Stomach smooth muscle (tissue), 2 donors: ENCODE data around the gene PXN.
A peak's percentile ranks its signal among the peaks of the same experiment; 100 is the strongest.

ENCODE experiments used
- H3K27ac ChIP-seq: one replicate; pipeline ENCODE4 v1.7.0; 2013; ENCODE audit warnings: mild to moderate bottlenecking, low read length, inconsistent platforms
- H3K27me3 ChIP-seq, 2 donors: one replicate each; pipeline ENCODE4 v1.7.0; 2013; ENCODE audit warnings: low read length in 2 of 2; ENCODE audit not compliant: insufficient read depth in 2 of 2, control insufficient read depth in 1 of 2
- H3K36me3 ChIP-seq, 2 donors: one replicate each; pipeline ENCODE4 v1.7.0; 2013; ENCODE audit warnings: low read length in 2 of 2; ENCODE audit not compliant: control insufficient read depth in 2 of 2, insufficient read depth in 2 of 2
- H3K4me1 ChIP-seq: one replicate; pipeline ENCODE4 v1.7.0; 2013; ENCODE audit warnings: low read length; ENCODE audit not compliant: control insufficient read depth, insufficient read depth
- H3K4me3 ChIP-seq, 2 donors: one replicate each; pipeline ENCODE4 v1.7.0; 2013; ENCODE audit warnings: low read length in 2 of 2
- H3K9ac ChIP-seq, 2 donors: one replicate each; pipeline ENCODE4 v1.7.0; 2013; ENCODE audit warnings: low read length in 2 of 2, mild to moderate bottlenecking in 1 of 2
- H3K9me3 ChIP-seq, 2 donors: one replicate each; pipeline ENCODE4 v1.7.0; 2013; ENCODE audit warnings: low read length in 2 of 2; ENCODE audit not compliant: control insufficient read depth in 2 of 2
- donor health status: healthy.
- donor health status: Pancreatic carcinoma.

PXN gene

DNA sequence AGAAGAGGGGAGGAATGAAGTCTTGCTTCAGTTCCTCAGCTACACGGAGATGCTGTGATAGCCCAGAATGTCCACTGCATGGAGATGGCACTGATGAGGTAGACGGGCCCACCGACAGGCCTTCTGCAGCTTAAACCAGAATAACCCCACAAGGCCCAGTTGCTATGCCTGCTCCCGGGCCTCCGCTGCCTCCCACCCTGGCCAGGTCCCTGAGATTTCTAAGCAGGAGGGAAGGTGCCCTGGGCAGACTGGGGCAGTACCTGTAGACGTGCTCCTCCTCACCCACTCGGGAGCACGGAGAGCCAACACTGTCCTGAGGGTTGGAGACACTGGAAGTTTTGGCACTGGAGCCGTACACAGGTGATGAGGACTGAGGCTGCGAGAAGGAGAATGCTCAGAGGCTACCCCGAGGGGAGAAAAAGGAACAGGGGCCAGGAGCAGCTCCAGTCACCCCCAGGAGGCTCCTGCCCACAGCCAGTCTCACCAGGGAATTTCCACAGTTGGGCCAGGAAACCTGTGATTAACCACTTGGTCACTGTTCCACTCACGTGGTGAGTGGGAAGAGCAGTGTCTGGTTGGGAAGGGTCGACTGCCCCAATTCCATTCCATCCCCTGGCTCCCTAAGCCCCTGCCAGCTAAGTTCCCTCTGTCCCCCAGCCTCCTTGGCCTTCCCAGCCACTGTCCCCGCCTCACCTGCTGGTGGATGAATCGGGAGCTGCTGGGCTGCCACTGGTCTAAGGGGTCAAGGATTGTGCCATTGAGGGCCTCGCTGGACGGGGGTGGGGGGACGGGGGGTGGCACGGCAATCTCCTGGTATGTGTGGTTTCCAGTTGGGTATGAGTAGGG lies 41.8 kb downstream of the PXN start:
- Histone ChIP-seq H3K4me3 (peak overlapping the region in 1 of 2 donors; percentile 61), H3K27ac (peak overlapping the region; percentile 64), H3K4me1 (peaks cover 36% of the 10 kb centered on the region)

DNA sequence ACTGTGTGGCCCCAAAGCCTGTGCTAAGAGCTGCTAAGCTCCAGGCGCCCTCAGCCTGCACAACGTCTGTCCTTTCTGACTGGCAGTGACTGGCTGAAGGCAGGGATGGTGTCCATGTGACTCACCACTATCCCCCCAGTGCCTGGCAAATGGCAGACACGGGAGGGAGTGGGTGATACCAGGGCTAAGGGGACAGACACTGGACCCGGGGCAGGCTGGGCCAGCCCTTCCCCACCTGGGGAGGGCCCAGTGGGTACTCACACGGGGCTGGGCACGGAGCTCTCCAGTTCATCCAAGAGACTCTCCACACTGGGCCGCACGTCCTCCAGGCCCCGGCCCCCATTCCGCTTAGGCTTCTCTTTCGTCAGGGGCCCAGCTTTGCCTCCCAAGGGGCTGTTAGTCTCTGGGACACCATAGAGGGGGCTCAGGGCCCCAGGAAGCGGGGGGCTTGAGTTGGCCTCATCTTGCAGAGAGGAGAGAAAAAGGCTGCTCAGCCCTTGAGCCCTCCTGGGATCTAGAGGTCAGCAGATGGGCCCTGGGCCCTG lies 43.2 kb downstream of the PXN start:
- peaks cover 57 to 59% of the 10 kb centered on the region in 2 donors for H3K36me3 ChIP-seq
- H3K4me1 ChIP-seq = peaks cover 28% of the 10 kb centered on the region
- H3K27ac ChIP-seq = no peak overlapping the region

More for the DNA sequence above, 41.8 kb downstream of the PXN start:
- Histone ChIP-seq H3K36me3 (peaks cover 54 to 58% of the 10 kb centered on the region in 2 donors), H3K27me3 (no peaks in the 10 kb centered on the region), H3K9me3 (no peaks in the 10 kb centered on the region), H3K9ac (no peak overlapping the region)

DNA sequence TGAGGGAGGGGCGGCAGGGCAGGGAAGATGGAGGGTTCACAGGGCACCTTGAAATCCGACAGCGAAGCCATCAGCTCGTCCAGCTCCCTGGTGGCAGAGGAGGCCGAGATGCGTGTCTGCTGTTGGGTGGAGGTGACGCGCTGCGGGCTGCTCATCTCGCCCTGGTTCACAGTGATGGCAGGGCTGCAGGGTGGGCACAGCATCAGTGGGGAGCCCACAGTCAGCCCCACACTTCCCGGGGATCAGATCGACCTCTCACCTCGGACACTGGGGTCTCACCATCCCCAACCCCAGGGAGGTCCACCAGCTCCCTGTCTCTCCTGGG lies 44.0 kb downstream of the PXN start:
- Histone ChIP-seq H3K9ac (no peak overlapping the region), H3K27me3 (no peaks in the 10 kb centered on the region), H3K4me1 (peaks cover 28% of the 10 kb centered on the region), H3K36me3 (peaks cover 55 to 56% of the 10 kb centered on the region in 2 donors), H3K9me3 (no peaks in the 10 kb centered on the region), H3K27ac (no peak overlapping the region), H3K4me3 (no peak overlapping the region)

More for the DNA sequence above, 43.2 kb downstream of the PXN start:
- Histone ChIP-seq H3K27me3 (no peaks in the 10 kb centered on the region), H3K9ac (no peak overlapping the region), H3K4me3 (no peak overlapping the region), H3K9me3 (no peaks in the 10 kb centered on the region)

DNA sequence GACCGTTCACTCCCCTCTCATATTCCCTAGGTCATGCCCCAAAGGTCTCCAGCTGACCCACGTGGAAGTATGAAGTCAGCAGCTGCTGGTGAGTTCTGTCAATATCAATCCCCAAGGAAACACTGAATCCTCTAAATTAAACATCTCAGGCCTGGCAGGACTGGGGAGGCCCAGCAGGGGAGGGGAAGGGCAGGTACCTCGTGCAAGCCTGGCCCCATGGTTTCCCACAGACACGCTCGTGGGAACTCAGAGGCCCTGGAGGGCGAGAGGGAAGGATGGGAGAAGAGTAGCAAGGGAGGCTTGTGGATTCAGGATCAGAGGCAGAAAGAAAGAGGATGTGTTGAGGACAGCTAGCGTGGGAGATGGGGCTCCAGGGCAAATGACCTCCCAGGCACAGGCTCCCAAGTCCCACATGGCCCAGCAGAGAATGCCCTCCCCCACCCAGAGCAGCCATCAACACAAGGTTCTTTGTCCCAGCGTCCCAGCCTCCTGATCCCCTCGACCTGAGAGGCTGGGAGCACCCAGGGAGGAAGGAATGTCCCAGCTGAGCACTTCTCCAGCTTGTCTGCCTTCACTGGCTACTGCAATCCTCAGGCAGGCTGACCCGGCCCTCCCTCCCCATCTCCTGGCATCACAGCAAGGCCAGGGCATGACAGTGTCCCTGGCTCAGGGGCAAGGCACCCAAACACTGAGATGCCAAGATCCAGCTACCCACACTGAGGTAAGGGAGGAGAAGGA lies 44.5 kb downstream of the PXN start:
- Histone ChIP-seq H3K27me3 (no peaks in the 10 kb centered on the region), H3K9me3 (no peaks in the 10 kb centered on the region), H3K27ac (no peak overlapping the region), H3K4me1 (peaks cover 23% of the 10 kb centered on the region), H3K36me3 (peaks cover 52 to 53% of the 10 kb centered on the region in 2 donors), H3K9ac (no peak overlapping the region), H3K4me3 (no peak overlapping the region)

DNA sequence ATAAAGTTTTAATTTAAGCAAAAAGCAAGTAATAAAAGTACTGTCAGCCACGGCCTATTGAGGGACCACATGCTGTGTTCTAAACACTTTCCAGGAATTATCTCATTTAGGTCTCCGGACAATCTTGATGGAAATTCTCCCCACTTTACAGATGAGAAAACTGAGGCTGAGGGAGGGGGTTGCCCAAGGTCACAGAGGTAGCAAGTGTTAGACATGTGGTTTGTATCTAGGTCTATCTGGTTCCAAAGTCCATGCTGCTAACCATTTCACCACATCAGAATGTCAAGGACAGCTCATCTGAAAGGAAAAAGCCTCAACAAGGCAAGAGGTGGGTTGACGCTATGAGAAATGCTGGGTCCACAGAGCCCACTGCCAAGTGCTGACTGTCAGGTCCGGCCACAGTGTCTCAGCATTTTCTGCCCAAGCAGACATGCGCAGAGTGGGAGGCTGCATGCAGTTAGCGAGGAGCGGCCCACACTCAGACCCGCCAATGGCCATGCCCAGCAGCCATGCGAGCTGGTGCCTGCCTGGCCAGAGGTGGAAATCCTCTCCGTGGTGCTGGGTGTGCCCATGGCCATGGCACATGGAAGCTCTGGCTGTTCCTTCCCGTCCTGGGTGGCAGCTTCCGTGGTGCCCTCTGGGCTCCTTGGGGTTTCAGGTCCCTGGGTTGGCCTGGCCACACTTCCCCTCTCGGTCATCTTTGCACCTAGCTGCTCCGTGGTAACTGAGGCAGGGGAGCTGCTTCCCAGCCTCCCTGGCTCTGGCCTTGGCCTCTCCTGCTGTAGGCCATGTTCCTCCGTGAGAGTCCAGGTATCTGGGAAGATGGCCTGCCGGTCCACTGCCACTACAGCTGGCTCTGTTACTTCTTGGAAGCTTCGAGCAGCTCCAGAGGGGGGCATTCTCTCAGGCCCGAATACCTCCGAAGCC lies 46.6 kb downstream of the PXN start:
- Histone ChIP-seq H3K9ac (no peak overlapping the region), H3K36me3 (peaks cover 61 to 68% of the 10 kb centered on the region in 2 donors), H3K4me3 (no peak overlapping the region), H3K27ac (no peak overlapping the region), H3K27me3 (no peaks in the 10 kb centered on the region), H3K9me3 (no peaks in the 10 kb centered on the region), H3K4me1 (peaks cover 3% of the 10 kb centered on the region)

DNA sequence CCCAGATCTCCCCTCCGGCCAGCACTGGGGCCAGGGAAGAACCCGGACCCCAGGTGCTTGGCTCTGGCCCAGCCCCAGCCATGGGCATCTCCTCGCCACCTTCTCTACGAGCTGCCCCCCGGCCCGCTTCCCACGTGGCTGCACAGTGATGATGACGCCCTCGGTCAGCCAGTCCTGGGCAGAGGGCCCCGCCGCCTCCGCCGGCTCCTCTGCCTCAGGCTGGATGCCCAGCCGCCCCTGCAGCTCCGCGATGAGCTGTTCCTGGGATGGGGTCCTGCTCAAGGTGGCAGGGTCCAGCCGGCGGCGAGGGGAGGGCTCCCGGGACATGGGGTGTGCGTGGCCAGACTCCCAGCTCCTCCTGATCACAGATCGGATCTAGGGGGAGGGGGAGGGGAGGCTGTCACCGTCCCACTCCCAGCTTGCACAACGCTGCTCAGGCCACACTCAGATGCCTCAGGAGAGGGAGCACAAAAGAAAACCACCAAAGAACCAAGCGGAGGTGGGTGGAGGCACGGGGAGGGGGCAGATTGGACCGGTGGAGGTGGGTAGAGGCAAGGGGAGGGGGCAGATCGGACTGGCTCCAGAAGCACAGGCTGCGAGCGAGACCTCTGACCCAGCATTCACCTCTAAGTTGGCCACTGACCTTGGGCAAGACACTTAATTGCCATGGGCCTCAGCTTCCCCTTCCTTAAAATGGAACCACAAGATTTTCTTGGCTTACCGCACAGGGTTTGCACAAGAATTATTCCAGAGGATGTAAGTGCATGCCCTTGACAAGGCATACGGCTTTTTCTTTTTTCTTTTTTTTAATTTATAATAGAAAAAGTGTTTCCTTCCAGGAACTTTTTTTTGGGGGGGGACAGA lies 48.6 kb downstream of the PXN start:
- no peak overlapping the region for H3K27ac ChIP-seq
- no peak overlapping the region for H3K9ac ChIP-seq

DNA sequence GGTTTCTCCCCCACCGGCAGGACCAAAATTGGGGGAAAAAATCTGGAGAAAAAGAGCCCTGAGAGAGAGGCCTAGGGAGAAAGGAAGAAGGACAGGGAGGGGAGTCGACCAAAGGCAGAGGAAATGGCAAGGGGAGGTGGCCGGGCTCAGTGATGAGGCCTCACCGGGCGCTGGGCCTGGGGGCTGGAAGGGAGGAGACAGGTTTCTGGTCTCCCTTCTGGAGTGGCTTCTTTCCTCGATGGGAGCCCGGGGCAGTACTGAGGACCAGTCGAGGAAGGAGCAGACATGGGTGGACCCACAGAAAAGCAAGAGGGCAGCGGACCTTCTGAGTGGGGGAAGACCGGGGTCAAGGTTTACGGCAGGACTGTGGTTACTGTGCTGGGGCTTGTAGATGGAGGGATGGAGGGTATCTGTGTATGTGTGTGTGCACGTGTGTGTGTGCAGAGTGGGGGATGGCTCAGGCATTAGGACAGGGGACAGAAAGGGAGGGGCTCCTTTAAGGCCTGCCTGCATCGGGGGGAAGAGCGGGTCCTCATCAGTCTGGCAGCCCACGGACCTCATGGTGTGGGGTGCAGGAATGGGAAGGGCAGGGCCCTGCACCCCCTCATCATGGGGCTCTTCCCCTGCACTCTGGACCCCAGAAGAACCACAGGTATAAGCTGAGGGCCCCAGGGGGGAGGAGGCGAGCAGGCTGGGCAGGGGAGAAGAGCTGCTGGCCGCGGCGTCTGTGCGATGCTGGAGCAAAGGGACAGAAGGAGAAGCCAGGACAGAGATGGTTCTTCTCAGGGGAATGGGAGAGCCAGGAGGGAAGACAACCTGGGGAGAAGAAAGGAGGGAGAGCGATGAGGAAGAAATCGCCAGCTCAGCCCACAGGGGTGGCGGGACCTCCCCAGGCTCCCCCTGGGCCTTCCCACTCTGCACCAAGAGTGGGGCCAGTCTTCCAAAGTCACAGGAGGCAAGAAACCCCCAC lies 49.5 kb downstream of the PXN start:
- no peaks in the 10 kb centered on the region for H3K4me1 ChIP-seq
- H3K9ac ChIP-seq = no peak overlapping the region
- peaks cover 56 to 58% of the 10 kb centered on the region in 2 donors for H3K36me3 ChIP-seq
- H3K27ac ChIP-seq = no peak overlapping the region
- no peak overlapping the region for H3K4me3 ChIP-seq
- H3K9me3 ChIP-seq = no peaks in the 10 kb centered on the region
- H3K27me3 ChIP-seq = no peaks in the 10 kb centered on the region

More for the DNA sequence above, 48.6 kb downstream of the PXN start:
- Histone ChIP-seq H3K4me1 (no peaks in the 10 kb centered on the region), H3K9me3 (no peaks in the 10 kb centered on the region), H3K36me3 (peaks cover 58 to 61% of the 10 kb centered on the region in 2 donors), H3K4me3 (no peak overlapping the region), H3K27me3 (no peaks in the 10 kb centered on the region)

DNA sequence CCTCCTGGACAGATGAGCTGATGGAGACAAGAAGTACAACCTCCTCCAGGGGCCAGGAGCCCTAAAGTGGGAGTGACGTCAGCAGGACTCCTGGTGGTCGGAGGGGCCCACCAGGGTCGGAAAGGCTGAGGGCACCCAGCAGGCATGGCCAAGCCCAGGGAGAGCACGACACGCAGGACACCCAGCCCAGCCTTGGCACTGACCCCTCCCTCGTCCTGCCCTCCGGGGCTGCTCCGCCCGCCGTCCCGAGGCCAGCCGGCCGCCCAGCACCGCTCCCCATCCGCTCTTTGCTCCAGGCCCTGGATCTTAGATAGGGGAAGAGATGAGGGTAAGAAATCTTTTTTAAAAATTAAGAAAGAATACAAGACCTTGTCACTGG lies 50.2 kb downstream of the PXN start:
- no peaks in the 10 kb centered on the region for H3K9me3 ChIP-seq
- no peaks in the 10 kb centered on the region for H3K4me1 ChIP-seq
- no peaks in the 10 kb centered on the region for H3K27me3 ChIP-seq
- H3K4me3 ChIP-seq = no peak overlapping the region
- H3K9ac ChIP-seq = no peak overlapping the region
- H3K36me3 ChIP-seq = peaks cover 54 to 55% of the 10 kb centered on the region in 2 donors
- H3K27ac ChIP-seq = no peak overlapping the region
